Measurements from ENCODE around the gene SNTB2.

Gene SNTB2

DNA sequence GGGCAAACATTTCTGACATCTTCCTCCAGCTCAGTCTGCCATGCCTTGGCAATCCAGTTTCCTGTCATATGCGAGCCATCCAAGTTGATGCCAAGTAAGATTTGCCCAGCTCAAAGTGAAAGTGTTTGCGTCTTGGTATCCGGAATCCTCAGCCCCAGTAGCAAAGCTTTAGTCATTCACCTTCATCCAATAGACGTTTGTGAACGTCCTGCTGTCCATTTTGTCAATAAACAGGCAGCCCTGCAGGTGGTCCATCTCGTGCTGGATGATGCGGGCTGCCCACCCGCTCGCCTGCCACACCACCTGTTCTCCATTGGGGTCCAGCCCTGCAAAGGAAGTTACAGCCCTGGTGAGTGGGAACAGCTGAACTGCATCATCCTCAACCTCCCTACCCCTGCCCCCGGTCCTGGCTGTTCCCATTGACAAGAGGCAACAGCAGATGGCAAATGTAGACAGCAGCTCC lies 141.9 kb downstream of the SNTB2 start:
- H3K27me3 ChIP-seq (ENCODE audit: low read depth, low read length), result no peaks in the 10 kb centered on the region
- peaks cover 15 to 38% of the 10 kb centered on the region in 2 donors for H3K4me1 ChIP-seq (ENCODE audit: control insufficient read depth in 1 of 2, insufficient read depth in 2 of 2, low read length in 2 of 2)
- no peaks in the 10 kb centered on the region for H3K9me3 ChIP-seq (ENCODE audit: control insufficient read depth in 1 of 2, low read length in 2 of 2)
- H3K27ac ChIP-seq (ENCODE audit: low read length), result no peak overlapping the region
- peaks cover 26 to 40% of the 10 kb centered on the region in 2 donors for H3K36me3 ChIP-seq (ENCODE audit: control insufficient read depth in 1 of 2, insufficient read depth in 2 of 2, low read length in 2 of 2)
- peak overlapping the region; percentile 66 to 96 for H3K4me3 ChIP-seq (ENCODE audit: low read depth in 1 of 2, low read length in 2 of 2)

DNA sequence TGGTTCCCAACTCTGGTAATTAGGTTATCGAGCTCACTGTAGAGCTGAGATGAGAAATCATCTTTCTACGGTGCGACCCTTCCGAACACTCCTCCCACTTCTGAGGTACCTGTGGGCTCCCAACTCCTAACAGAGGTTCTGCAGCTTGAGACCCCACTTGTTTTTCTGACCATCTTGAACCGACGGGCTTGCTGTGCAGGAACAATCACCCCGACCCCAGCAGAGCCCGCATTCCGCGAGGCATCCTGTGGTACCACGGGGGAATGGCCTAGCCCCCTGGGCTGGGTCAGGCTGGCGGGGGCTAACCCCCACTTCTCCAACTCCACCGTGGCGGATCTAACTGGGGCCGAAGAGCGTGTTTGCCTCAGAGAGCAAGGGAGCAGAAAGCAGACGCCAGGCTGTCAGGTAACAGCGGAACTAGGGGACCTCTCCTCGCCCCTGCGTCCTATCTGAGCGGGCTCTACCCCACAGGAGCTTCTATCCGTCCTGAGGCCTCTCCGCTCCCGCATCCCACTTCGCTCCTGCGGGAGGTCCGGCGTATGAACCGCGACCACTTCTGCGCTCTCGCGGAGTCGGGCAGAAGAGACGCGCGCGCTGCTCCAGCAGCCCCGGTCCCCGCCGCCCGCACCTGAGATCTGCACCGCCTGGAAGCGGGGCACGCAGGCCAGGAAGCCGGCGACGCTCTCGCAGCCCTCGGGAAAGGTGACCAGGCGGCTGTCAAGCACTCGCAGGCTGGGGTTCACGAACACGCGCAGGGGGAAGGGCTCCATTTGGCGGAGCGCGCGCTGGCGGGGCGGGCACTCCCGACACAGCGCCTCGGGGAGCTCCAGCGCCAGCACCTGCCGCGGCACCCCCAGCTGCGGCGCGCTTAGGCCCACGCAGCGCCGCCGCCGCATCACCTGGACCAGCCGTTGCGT lies 142.7 kb downstream of the SNTB2 start:
- H3K4me3 ChIP-seq (ENCODE audit: low read depth in 1 of 2, low read length in 2 of 2), result peak overlapping the region; percentile 66 to 96
- H3K9me3 ChIP-seq (ENCODE audit: control insufficient read depth in 1 of 2, low read length in 2 of 2), result no peaks in the 10 kb centered on the region
- peaks cover 15 to 31% of the 10 kb centered on the region in 2 donors for H3K4me1 ChIP-seq (ENCODE audit: control insufficient read depth in 1 of 2, insufficient read depth in 2 of 2, low read length in 2 of 2)
- H3K36me3 ChIP-seq (ENCODE audit: control insufficient read depth in 1 of 2, insufficient read depth in 2 of 2, low read length in 2 of 2), result peaks cover 33 to 41% of the 10 kb centered on the region in 2 donors
- no peaks in the 10 kb centered on the region for H3K27me3 ChIP-seq (ENCODE audit: low read depth, low read length)
- no peak overlapping the region for H3K27ac ChIP-seq (ENCODE audit: low read length)

DNA sequence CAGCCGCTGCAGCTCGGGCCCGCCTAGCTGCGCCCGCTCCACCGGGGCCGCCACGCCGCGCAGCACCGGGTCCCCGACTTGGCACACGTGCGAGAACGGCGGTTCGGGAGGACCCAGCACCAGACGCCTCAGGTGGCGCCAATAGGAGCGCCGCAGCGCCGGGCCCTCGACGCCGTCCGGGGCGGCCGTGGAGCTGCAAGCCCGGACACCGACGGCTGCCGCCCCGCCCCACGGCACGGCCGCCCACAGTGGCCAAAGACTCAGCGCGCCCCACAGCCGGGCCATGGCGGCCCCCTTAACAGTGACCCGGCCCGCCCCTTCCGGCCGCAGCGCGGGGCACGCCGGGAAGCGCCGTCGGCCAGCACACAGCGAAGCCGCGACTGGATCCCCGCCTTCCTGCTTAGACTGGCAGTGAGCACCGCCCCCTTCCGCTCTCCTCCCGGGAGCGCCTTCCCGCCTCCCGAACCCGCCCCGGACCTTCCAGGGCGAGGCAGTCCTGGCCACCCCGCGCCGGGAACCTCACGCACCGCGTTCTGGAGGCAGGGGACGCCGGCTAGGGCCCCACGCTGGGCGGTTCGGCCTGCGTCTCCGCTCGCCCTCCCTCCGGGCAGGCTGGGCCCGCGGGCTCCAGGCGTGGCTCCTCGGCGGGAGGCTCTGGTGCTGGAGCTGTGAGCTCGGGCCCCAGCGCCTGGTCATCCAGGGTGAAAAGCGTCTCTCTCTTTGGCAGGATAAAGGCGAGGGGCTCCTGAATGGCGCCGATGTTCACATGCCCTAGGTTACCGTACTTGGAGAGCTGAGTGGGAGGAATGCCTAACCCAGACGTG lies 143.5 kb downstream of the SNTB2 start, which contains the start of gene PDF:
Gene PDF (minus strand): TSS at position 303 of the 824 bp plus-strand sequence. CDS start 18 bp downstream, at position 285.
- Histone ChIP-seq H3K4me3 (ENCODE audit: low read depth in 1 of 2, low read length in 2 of 2) (peak within 1 kb of the TSS; percentile 66 to 96), H3K27ac (ENCODE audit: low read length) (peak within 1 kb of the TSS; percentile 72), H3K9me3 (ENCODE audit: control insufficient read depth in 1 of 2, low read length in 2 of 2) (no peaks in the 10 kb centered on the region), H3K36me3 (ENCODE audit: control insufficient read depth in 1 of 2, insufficient read depth in 2 of 2, low read length in 2 of 2) (peaks cover 36 to 42% of the 10 kb centered on the region in 2 donors), H3K27me3 (ENCODE audit: low read depth, low read length) (no peaks in the 10 kb centered on the region), H3K4me1 (ENCODE audit: control insufficient read depth in 1 of 2, insufficient read depth in 2 of 2, low read length in 2 of 2) (peaks cover 15 to 31% of the 10 kb centered on the region in 2 donors)

DNA sequence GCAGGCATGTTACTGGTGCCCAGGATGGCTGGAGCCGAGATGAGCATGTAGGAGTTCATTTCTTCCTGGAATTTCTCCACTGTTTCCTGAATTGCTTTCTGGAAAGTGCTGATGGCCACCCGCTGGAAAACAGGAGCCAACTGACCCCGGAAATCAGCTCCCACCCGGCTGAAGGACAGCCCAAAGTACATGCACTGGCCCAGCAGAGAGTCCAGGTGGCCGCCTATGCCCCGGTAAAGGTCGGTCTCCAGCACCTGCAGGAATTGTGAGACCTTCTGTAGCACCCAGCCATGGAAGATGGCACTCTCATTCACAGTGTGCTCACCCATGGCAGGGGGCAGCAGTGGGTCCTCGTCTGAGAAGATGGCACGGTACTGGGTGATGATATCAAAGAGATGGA lies 147.7 kb downstream of the SNTB2 start:
- Histone ChIP-seq H3K4me1 (ENCODE audit: control insufficient read depth in 1 of 2, insufficient read depth in 2 of 2, low read length in 2 of 2) (peaks cover 4 to 13% of the 10 kb centered on the region in 2 donors), H3K9me3 (ENCODE audit: control insufficient read depth in 1 of 2, low read length in 2 of 2) (no peaks in the 10 kb centered on the region), H3K4me3 (ENCODE audit: low read depth in 1 of 2, low read length in 2 of 2) (no peak overlapping the region), H3K27me3 (ENCODE audit: low read depth, low read length) (no peaks in the 10 kb centered on the region), H3K36me3 (ENCODE audit: control insufficient read depth in 1 of 2, insufficient read depth in 2 of 2, low read length in 2 of 2) (peaks cover 34 to 40% of the 10 kb centered on the region in 2 donors), H3K27ac (ENCODE audit: low read length) (no peak overlapping the region)

DNA sequence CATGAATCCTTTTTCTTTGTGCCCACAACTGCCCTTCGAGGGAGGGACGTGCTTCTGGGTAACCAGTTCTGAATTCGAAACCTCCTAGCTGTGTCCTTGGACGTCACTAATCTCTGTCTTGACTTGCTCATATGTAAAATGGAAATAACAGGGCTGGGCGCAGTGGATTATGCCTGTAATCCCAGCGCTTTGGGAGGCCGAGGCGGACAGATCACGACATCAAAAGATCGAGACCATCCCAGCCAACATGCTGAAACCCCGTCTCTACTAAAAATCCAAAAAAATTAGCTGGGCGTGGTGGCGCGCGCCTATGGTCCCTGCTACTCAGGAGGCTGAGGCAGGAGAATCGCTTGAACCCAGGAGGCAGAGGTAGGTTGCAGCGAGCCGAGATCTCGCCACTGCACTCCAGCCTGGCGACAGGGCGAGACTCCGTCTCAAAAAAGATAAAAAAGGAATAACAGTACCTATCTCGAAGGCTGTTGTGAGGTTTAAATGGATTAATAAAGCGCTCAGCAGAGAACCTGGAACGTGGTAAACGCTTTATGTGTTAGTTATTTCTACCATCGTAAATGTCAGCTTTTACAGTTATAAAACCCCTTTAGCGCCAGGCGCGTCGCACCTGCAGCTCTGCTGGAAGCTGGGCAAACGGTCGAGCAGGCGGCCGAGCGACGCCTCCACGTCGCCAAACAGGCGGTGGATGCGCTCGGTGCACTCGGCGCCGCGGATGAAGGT lies 151.8 kb downstream of the SNTB2 start:
- H3K4me3 ChIP-seq (ENCODE audit: low read depth in 1 of 2, low read length in 2 of 2), result peak overlapping the region; percentile 94 to 95
- H3K27me3 ChIP-seq (ENCODE audit: low read depth, low read length), result no peaks in the 10 kb centered on the region
- H3K27ac ChIP-seq (ENCODE audit: low read length), result peak overlapping the region; percentile 80
- H3K4me1 ChIP-seq (ENCODE audit: control insufficient read depth in 1 of 2, insufficient read depth in 2 of 2, low read length in 2 of 2), result peaks cover 4 to 22% of the 10 kb centered on the region in 2 donors
- H3K9me3 ChIP-seq (ENCODE audit: control insufficient read depth in 1 of 2, low read length in 2 of 2), result no peaks in the 10 kb centered on the region
- H3K36me3 ChIP-seq (ENCODE audit: control insufficient read depth in 1 of 2, insufficient read depth in 2 of 2, low read length in 2 of 2), result peaks cover 27 to 32% of the 10 kb centered on the region in 2 donors

DNA sequence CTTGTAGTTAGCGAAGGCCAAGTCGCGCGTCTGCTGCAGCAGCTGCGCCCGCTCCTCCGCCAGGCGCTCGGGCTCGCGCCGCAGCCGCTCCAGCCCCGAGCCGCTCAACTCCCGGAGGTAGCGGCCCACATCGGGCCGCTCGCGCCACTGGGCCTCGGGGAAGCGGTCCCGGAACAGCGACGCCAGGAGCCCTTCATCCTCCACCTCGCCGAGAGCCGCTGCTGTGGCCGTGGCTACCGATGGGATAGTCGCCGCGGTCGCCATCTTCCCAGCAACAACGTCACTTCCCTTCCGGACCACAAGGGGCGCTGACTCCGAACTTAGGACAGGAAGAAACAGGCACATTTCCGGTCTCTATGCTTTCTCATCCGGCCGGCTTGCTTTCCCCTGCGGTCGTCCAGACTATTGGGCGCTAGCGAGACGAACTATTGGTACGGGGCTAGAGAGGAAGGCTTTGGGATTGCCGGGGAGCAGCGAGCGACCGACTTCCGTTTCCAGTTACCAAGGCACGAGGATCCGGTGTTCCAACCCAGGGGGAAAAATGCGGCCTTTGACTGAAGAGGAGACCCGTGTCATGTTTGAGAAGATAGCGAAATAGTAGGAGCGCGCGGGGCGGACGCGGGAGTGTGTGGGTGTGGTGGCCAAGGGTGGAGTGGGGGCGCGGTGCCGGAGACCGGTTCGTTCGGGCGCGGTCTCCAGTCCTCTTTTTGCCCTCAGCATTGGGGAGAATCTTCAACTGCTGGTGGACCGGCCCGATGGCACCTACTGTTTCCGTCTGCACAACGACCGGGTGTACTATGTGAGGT lies 152.5 kb downstream of the SNTB2 start, which contains the start of the genes COG8 and NIP7:
Gene COG8 (minus strand): TSS at position 276 of the 806 bp plus-strand sequence. CDS start 12 bp downstream, at position 264.
Gene NIP7 (plus strand): TSS at position 484 of the 806 bp plus-strand sequence. CDS start 58 bp downstream, at position 542.
- H3K27me3 ChIP-seq (ENCODE audit: low read depth, low read length), result no peaks in the 10 kb centered on the region
- H3K36me3 ChIP-seq (ENCODE audit: control insufficient read depth in 1 of 2, insufficient read depth in 2 of 2, low read length in 2 of 2), result peaks cover 20 to 25% of the 10 kb centered on the region in 2 donors
- peak within 1 kb of the TSS; percentile 80 for H3K27ac ChIP-seq (ENCODE audit: low read length)
- H3K4me1 ChIP-seq (ENCODE audit: control insufficient read depth in 1 of 2, insufficient read depth in 2 of 2, low read length in 2 of 2), result peaks cover 4 to 22% of the 10 kb centered on the region in 2 donors
- H3K4me3 ChIP-seq (ENCODE audit: low read depth in 1 of 2, low read length in 2 of 2), result peak within 1 kb of the TSS; percentile 94 to 95
- H3K9me3 ChIP-seq (ENCODE audit: control insufficient read depth in 1 of 2, low read length in 2 of 2), result no peaks in the 10 kb centered on the region

DNA sequence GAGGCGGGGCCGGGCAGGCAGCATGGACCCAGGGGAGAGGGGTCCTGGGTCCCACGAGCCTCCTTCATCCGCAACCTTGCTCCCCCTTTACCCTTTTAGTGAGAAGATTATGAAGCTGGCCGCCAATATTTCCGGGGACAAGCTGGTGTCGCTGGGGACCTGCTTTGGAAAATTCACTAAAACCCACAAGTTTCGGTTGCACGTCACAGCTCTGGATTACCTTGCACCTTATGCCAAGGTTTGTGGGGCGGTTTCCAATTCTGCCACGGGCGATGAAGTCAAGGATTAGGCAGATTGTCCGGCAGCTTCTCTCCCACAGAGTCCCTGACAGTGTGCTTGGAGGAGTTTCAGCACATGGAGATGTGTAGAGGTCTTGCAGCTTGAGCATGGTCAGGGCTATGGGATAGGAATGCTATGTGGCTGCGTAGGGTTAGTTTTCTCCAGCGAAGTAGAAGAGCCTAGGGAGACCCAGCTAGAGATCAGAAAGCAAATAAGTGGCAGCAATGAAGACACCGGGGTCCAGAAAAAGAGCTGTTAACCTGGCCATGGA lies 153.2 kb downstream of the SNTB2 start:
- peaks cover 4 to 22% of the 10 kb centered on the region in 2 donors for H3K4me1 ChIP-seq (ENCODE audit: control insufficient read depth in 1 of 2, insufficient read depth in 2 of 2, low read length in 2 of 2)
- H3K9me3 ChIP-seq (ENCODE audit: control insufficient read depth in 1 of 2, low read length in 2 of 2), result no peaks in the 10 kb centered on the region
- H3K4me3 ChIP-seq (ENCODE audit: low read depth in 1 of 2, low read length in 2 of 2), result peak overlapping the region; percentile 94 to 95
- peak overlapping the region; percentile 80 for H3K27ac ChIP-seq (ENCODE audit: low read length)
- no peaks in the 10 kb centered on the region for H3K27me3 ChIP-seq (ENCODE audit: low read depth, low read length)
- H3K36me3 ChIP-seq (ENCODE audit: control insufficient read depth in 1 of 2, insufficient read depth in 2 of 2, low read length in 2 of 2), result peaks cover 13 to 18% of the 10 kb centered on the region in 2 donors

DNA sequence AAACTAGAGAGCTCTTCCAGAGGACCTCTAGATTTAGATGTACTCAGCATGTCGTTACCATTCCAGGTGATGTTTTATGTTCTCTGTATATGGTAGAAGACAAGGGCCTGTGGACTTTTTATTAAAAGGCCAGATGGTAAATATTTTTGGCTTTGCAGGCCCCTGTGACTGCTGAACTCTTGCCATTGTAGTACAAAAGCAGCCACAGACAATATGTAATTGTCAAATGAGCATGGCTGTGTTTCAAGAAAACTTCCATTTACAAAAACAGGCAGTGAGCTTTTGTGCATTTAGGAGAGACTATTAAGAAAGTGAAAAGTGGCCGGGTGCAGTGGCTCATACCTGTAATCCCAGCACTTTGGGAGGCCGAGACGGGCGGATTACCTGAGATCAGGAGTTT lies 157.2 kb downstream of the SNTB2 start:
- Histone ChIP-seq H3K9me3 (ENCODE audit: control insufficient read depth in 1 of 2, low read length in 2 of 2) (no peaks in the 10 kb centered on the region), H3K36me3 (ENCODE audit: control insufficient read depth in 1 of 2, insufficient read depth in 2 of 2, low read length in 2 of 2) (peaks cover 6 to 10% of the 10 kb centered on the region in 2 donors), H3K27me3 (ENCODE audit: low read depth, low read length) (no peaks in the 10 kb centered on the region), H3K4me3 (ENCODE audit: low read depth in 1 of 2, low read length in 2 of 2) (no peak overlapping the region), H3K4me1 (ENCODE audit: control insufficient read depth in 1 of 2, insufficient read depth in 2 of 2, low read length in 2 of 2) (peaks cover 0 to 10% of the 10 kb centered on the region in 2 donors), H3K27ac (ENCODE audit: low read length) (no peak overlapping the region)

DNA sequence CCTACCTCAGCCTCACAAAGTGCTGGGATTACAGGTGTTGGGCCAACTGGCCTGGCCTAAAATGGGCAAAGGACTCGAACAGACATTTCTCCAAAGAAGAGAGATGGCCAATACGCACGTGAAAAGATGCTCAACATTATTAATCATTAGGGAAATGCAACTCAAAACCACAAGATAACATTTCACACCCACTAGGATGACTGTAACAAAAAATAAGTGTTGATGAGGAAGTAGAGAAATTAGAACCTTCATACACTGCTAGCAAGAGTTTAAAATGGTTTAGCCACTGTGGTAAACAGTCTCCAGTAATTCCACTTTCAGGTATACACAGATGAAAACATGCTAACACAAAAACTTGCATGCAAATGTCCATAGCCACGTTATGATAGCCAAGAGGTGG lies 159.0 kb downstream of the SNTB2 start:
- H3K4me1 ChIP-seq (ENCODE audit: control insufficient read depth in 1 of 2, insufficient read depth in 2 of 2, low read length in 2 of 2), result no peaks in the 10 kb centered on the region
- H3K9me3 ChIP-seq (ENCODE audit: control insufficient read depth in 1 of 2, low read length in 2 of 2), result no peaks in the 10 kb centered on the region
- H3K27ac ChIP-seq (ENCODE audit: low read length), result no peak overlapping the region
- H3K4me3 ChIP-seq (ENCODE audit: low read depth in 1 of 2, low read length in 2 of 2), result no peak overlapping the region
- H3K27me3 ChIP-seq (ENCODE audit: low read depth, low read length), result no peaks in the 10 kb centered on the region
- peaks cover 6 to 18% of the 10 kb centered on the region in 2 donors for H3K36me3 ChIP-seq (ENCODE audit: control insufficient read depth in 1 of 2, insufficient read depth in 2 of 2, low read length in 2 of 2)

DNA sequence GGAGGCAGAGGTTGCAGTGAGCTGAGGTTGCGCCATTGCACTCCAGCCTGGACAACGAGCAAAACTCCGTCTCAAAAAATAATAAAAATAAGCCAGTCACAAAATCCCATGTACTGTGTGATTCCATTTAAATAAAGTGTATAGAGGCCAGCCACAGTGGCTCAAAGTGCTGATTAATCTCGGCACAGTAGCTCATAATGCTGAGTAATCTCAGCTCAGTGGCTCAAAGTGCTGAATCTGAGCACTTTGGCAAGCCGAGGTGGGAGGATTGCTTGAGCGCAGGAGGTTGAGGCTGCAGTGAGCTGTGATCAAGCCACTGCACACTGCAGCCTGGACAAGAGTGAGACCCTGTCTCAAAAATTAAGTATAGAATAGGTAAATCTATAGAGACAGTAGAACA lies 159.7 kb downstream of the SNTB2 start:
- Histone ChIP-seq H3K4me3 (ENCODE audit: low read depth in 1 of 2, low read length in 2 of 2) (no peak overlapping the region), H3K36me3 (ENCODE audit: control insufficient read depth in 1 of 2, insufficient read depth in 2 of 2, low read length in 2 of 2) (peaks cover 6 to 19% of the 10 kb centered on the region in 2 donors), H3K27ac (ENCODE audit: low read length) (no peak overlapping the region), H3K9me3 (ENCODE audit: control insufficient read depth in 1 of 2, low read length in 2 of 2) (no peaks in the 10 kb centered on the region), H3K4me1 (ENCODE audit: control insufficient read depth in 1 of 2, insufficient read depth in 2 of 2, low read length in 2 of 2) (no peaks in the 10 kb centered on the region), H3K27me3 (ENCODE audit: low read depth, low read length) (no peaks in the 10 kb centered on the region)
